ENCODE measurements around the gene CPNE7.

- no peak for TF ChIP-seq CTCF (IDR thresholded peaks at IDR 0.05; ENCODE audit: low read depth, low read length, missing input control)
- TF ChIP-seq SP1 (IDR thresholded peaks at IDR 0.05): no peak
- TF ChIP-seq TAF1 (conservative IDR thresholded peaks at IDR 0.05): no peak
- no peak for TF ChIP-seq HNF4G (IDR thresholded peaks at IDR 0.05)
- no peak for TF ChIP-seq GABPA (IDR thresholded peaks at IDR 0.05 in 1 of 2, conservative IDR thresholded peaks at IDR 0.05 in 1 of 2)
- TF ChIP-seq EGR1 (IDR thresholded peaks at IDR 0.05; ENCODE audit: low read depth in 2 of 2): no peak
- TF ChIP-seq RAD21 (IDR thresholded peaks at IDR 0.05): no peak
- no peak for TF ChIP-seq REST (IDR thresholded peaks at IDR 0.05)
- no peak for TF ChIP-seq YY1 (IDR thresholded peaks at IDR 0.05)
- TF ChIP-seq JUND (IDR thresholded peaks at IDR 0.05): no peak
- TF ChIP-seq MAX (IDR thresholded peaks at IDR 0.05): no peak
- no peak for TF ChIP-seq ATF3 (IDR thresholded peaks at IDR 0.05)
- TF ChIP-seq NR2F2 (IDR thresholded peaks at IDR 0.05): no peak
- no peak for TF ChIP-seq HNF4A (conservative IDR thresholded peaks at IDR 0.05)
These were observed 43.6 kb upstream of the CPNE7 start for GRCh38 chr16:89531821-89532526.
